Osteoblast (primary cell): ENCODE results near the gene ZNF318. TPM values are rescaled to one million over a fixed set of nuclear protein-coding genes. Genes with fewer than 3 reads are reported as not detected.

Source experiments
- DNase-seq: peaks from one replicate; pipeline ENCODE4 v3.0.0; 2011; ENCODE audit warnings: low spot score, mixed read lengths; ENCODE audit not compliant: insufficient read length; ENCODE audit errors: missing footprints
- H2AFZ ChIP-seq: 2 replicates; pipeline ENCODE4 v1.6.0; 2011; ENCODE audit warnings: mild to moderate bottlenecking, low read length
- H3K27ac ChIP-seq: 2 replicates; pipeline ENCODE4 v1.5.1; 2011; ENCODE audit warnings: mild to moderate bottlenecking, low read depth, low read length, moderate library complexity
- H3K27me3 ChIP-seq: 2 replicates; pipeline ENCODE4 v1.6.0; 2012; ENCODE audit warnings: mild to moderate bottlenecking, control low read depth, inconsistent platforms, low read length, moderate library complexity; ENCODE audit not compliant: insufficient read depth
- H3K36me3 ChIP-seq: 2 replicates; pipeline ENCODE4 v1.5.1; 2011; ENCODE audit warnings: mild to moderate bottlenecking, low read length, control low read depth, moderate library complexity; ENCODE audit not compliant: insufficient read depth
- H3K4me1 ChIP-seq: 2 replicates; pipeline ENCODE4 v1.5.1; 2011; ENCODE audit warnings: mild to moderate bottlenecking, low read length, control low read depth, moderate library complexity; ENCODE audit not compliant: insufficient read depth
- H3K4me2 ChIP-seq: 2 replicates; pipeline ENCODE4 v1.6.0; 2011; ENCODE audit warnings: mild to moderate bottlenecking, low read length; ENCODE audit not compliant: insufficient read depth
- H3K4me3 ChIP-seq: fragments of 200-600 bp; sonication (generic); 3 replicates; pipeline ENCODE4 v1.5.1; 2012; ENCODE audit warnings: mild to moderate bottlenecking, low read length, inconsistent platforms; ENCODE audit not compliant: insufficient read depth
- H3K79me2 ChIP-seq: 2 replicates; pipeline ENCODE4 v1.6.0; 2012; ENCODE audit warnings: mild to moderate bottlenecking, low read length, control low read depth, inconsistent platforms; ENCODE audit not compliant: insufficient read depth
- H3K9me3 ChIP-seq: 2 replicates; pipeline ENCODE4 v1.5.1; 2011; ENCODE audit warnings: low read depth, low read length, control low read depth
- H4K20me1 ChIP-seq: 2 replicates; pipeline ENCODE4 v1.6.0; 2012; ENCODE audit warnings: mild to moderate bottlenecking, low read length, control low read depth; ENCODE audit not compliant: insufficient read depth
- CTCF ChIP-seq: IDR thresholded peaks from 2 replicates; pipeline ENCODE4 v1.5.1; 2011; ENCODE audit warnings: mild to moderate bottlenecking, low read depth, low read length, moderate library complexity; ENCODE audit errors: extremely low read depth
- total RNA-seq: library from RNA; depleted of rRNA; stranded (reverse); fragments of >200 nt; gene quantifications from 2 replicates; pipeline ENCODE4 v1.2.3, GENCODE V29; 2012

The ZNF318 gene
- total RNA-seq, 1 donor, result 12.3 TPM

GRCh38 chr6:43308990-43309477, 60.4 kb downstream of the ZNF318 start:
- Histone ChIP-seq H3K36me3 (no peaks in the 10 kb centered on the region), H3K9me3 (no peaks in the 10 kb centered on the region), H3K4me1 (peaks cover 10% of the 10 kb centered on the region), H3K27ac (no peak overlapping the region), H4K20me1 (no peaks in the 10 kb centered on the region), H3K79me2 (no peaks in the 10 kb centered on the region), H2AFZ (peak overlapping the region; percentile 53), H3K4me3 (peak overlapping the region; percentile 67), H3K27me3 (peaks cover 3% of the 10 kb centered on the region), H3K4me2 (peak overlapping the region; percentile 84)
- DNase-seq, result no peak
- TF ChIP-seq CTCF, result no peak

GRCh38 chr6:43308101-43308989, 61.1 kb downstream of the ZNF318 start, which contains the start of gene CRIP3:
CRIP3 (minus strand) TSS chr6:43308826; CDS start chr6:43308792, 34 bp downstream.
- no peaks in the 10 kb centered on the region for H3K36me3 ChIP-seq

GRCh38 chr6:43307451-43308100, 61.9 kb downstream of the ZNF318 start:
- Histone ChIP-seq H3K4me2 (no peak overlapping the region), H2AFZ (no peak overlapping the region), H3K27me3 (peaks cover 4% of the 10 kb centered on the region), H3K36me3 (no peaks in the 10 kb centered on the region), H3K9me3 (no peaks in the 10 kb centered on the region), H3K4me1 (peaks cover 10% of the 10 kb centered on the region), H3K4me3 (no peak overlapping the region), H4K20me1 (no peaks in the 10 kb centered on the region), H3K79me2 (no peaks in the 10 kb centered on the region), H3K27ac (no peak overlapping the region)
- no peak for TF ChIP-seq CTCF
- DNase-seq, result no peak

More at GRCh38 chr6:43308101-43308989, 61.1 kb downstream of the ZNF318 start, which contains the start of gene CRIP3:
- Histone ChIP-seq H3K4me3 (peak within 1 kb of the TSS; percentile 67), H3K4me2 (peak within 1 kb of the TSS; percentile 84), H3K9me3 (no peaks in the 10 kb centered on the region), H2AFZ (peak within 1 kb of the TSS; percentile 53), H3K79me2 (no peaks in the 10 kb centered on the region), H4K20me1 (no peaks in the 10 kb centered on the region), H3K27ac (no peak within 1 kb of the TSS), H3K4me1 (peaks cover 10% of the 10 kb centered on the region), H3K27me3 (peaks cover 3% of the 10 kb centered on the region)
- DNase-seq, result peak; percentile 91
- TF ChIP-seq CTCF, result peak; percentile 27

- Histone ChIP-seq H3K4me1 (peaks cover 10% of the 10 kb centered on the region), H3K27me3 (peaks cover 15% of the 10 kb centered on the region)
Measured at GRCh38 chr6:43306086-43306485, 63.4 kb downstream of the ZNF318 start.

More at GRCh38 chr6:43306086-43306485, 63.4 kb downstream of the ZNF318 start:
- no peak for DNase-seq
- H3K27ac ChIP-seq, result no peak overlapping the region
- no peak for TF ChIP-seq CTCF
- H3K79me2 ChIP-seq, result no peaks in the 10 kb centered on the region
- H3K4me3 ChIP-seq, result no peak overlapping the region
- H4K20me1 ChIP-seq, result no peaks in the 10 kb centered on the region
- H3K4me2 ChIP-seq, result no peak overlapping the region
- H3K36me3 ChIP-seq, result no peaks in the 10 kb centered on the region
- no peak overlapping the region for H2AFZ ChIP-seq
- no peaks in the 10 kb centered on the region for H3K9me3 ChIP-seq
